ENCODE results near the gene FYTTD1.
A peak's percentile ranks its signal among the peaks of the same experiment; 100 is the strongest.

Gene FYTTD1

DNA sequence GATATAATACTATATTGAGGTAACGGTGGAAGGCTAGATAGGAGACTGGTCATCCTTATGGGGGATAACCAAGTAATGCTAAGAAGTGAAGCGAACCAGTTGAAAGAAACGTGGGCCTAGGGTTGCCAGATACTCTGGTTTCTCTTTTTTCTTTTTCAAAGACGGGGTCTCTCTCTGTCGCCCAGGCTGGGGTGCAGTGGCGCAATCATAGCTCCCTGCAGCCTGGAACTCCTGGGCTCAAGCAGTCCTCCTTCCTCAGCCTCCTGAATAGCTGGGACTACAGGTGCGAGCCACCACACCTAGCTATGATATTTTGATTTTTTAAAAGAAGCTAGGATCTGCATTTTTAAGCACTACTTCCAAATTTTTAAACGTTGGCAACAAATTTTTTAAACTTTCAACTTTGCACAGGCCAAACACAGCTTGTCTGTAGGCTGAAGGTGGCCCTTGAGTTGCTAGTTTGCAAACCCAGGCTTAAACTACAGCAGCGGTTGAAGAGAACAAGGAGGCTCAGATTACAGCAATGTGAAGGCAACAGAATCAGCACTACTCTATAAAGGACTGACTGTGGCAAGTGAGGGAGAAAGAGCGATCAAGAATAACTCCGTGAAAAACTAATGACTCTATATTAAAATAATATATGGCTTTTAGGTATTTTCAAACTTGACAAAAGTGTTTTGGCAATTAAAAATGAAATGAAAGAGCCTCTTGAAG is 11.8 kb upstream of the FYTTD1 start:
- no peak for DNase-seq

- no peak for DNase-seq
Observed at GRCh38 chr3:197742787-197743186, 6.9 kb upstream of the FYTTD1 start.

DNA sequence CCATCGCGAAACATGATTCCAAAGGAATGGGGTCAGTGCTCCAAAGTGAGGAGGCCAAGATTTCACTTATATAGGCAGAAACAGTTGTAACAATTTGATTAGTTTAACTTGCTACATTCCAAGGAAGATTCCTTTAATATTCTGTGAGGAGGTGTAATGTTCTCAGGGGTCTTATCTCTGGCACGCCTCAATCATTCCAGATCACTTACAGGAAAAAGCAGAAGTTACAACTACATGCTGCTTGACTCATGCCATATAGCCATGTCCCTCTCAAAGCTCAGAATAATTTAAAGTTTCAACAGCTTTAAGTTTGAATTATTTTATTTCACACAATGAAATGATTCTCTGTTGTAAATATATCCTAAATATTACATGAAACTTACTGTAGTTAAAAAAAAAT is 3.5 kb upstream of the FYTTD1 start:
- DNase-seq: no peak

DNA sequence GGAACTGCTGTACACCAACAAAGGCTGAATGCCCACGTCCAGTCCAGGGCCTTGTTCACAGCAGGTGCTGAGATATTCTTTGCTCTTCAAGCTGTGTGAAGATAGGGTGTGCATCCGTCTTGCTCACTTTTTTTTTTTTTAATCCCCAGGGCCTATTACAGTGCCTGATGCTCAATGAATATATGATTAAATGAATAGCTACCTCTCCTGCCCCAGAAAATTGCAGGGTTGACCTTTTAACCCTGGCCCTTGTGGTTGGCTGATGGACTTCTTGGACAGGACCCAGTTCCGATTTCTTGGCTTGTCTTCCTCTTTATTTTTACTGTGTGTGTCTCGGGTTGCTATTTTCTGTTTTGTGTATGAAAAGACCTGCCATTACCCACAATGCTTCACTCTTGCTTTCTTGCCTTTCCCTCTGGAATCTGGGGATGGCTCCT is 2.9 kb upstream of the FYTTD1 start:
- DNase-seq: no peak

DNA sequence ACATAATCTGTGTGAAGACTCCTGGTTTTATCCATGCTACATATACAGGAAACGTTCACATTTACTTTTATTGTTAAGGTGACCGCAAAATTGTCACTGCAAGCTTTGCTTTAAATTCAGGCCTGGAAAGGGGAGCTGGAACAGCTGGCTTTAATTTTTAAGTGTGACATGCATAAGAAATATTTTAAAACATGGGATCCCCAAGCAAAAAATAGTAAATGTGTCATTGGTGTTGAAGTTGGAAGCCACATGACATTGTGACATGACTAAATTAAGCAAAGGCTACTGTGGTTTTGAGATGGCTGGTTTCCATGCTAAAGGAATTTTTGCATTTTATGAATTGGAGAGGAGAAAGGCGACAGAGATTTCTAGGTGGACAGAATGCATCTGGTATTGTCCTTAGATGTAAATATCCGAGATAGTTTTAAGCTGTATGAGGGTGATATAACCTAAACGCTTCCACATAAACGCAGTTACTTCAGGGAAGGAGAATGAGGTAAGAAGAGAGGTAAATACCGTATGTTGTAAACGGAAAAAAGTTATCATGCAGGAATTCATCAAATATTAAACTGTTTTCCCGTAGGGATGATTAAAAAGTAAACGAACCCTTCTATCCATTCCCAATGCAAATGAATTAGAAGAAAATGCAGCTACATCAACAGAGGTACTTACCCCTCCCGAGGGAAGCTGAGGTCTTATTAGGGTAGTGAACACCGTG is 927 bp upstream of the FYTTD1 start:
- no peak for DNase-seq

- peak; percentile 47 to 48 for DNase-seq
Observed at GRCh38 chr3:197749315-197749600, 425 bp upstream of the FYTTD1 start.

DNA sequence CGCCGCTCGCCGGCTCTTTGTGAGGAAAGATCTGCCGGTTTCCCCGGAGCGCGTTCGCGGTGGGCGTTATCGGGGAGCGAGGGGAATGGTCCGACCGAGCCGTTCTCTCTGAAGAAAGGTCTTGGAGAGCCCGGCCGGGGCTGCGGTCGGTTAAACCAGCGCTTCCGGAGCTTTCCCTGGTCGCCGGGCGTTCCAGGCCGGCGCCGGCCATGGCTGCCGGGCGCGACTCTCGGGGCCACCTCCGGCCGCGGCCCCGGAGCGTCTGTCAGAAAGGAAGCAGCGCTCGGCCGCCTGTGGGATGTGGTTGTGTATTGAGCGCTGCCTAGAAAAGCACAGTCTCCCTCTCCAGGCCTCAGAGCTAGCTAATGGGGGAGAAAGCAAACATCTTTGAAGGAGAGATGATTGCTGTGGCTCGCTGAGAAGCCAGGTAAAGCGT is 731 bp downstream of the FYTTD1 start:
- peak; percentile 35 to 43 for DNase-seq

DNA sequence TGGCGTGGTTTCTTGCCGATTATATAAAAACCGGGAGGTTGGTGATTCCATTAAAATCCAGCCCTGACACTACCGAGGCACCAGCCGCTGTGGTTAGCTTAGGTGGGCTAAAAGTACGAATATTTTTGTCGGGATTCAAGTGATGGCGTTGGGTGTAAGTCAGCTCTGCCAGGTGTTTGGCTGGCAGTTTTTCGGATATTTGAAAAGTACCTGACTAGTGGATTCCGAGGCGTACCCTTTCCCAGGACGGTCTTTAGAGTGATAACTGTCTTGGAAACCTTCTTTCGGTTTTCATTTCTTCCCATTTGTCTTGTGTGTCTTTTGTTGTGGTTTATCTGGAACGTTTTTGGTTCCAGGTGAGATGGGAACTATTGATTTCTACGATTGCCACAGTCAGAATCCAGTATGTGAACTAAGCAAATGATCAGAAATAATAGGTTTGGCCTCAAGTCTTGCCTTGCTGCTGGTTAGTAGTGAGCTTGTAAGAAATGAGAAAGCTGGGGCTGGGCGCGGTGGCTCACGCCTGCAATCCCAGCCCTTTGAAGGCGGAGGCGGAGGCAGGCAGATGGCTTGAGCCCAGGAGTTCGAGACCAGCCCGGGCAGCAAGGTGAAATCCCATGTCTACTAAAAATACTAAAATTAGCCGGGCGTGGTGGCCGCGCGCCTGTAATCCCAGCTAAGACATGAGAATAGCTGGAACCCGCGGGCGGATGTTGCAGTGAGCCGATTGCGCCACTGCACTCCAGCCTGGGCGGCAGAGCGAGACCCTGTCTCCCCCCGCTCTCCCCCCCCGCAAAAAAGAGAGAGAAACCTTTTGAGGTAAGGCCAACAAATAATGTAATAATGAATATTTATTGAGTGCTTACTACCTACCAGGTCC is 1.4 kb downstream of the FYTTD1 start:
- peak; percentile 8 to 21 for DNase-seq

DNA sequence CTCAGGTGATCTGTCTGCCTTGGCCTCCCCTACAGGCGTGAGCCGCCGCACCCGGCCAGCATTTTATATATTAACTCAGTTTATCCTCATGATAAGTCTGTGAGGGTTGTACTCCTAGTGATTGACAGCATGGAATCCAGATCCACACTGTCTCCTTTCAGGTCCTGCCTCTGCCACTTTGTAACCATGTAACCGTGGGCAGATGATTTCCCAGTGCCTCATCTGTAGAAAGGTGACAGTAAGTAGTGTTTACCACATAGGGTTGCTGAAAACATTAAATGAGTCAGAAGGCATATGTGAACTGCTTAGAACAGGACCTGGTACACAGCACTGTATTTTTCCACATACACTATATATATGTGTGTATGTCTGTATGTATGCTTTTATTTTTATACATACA is 2.4 kb downstream of the FYTTD1 start:
- no peak for DNase-seq

GRCh38 chr3:197753263-197753662 is 3.6 kb downstream of the FYTTD1 start:
- DNase-seq: no peak

DNA sequence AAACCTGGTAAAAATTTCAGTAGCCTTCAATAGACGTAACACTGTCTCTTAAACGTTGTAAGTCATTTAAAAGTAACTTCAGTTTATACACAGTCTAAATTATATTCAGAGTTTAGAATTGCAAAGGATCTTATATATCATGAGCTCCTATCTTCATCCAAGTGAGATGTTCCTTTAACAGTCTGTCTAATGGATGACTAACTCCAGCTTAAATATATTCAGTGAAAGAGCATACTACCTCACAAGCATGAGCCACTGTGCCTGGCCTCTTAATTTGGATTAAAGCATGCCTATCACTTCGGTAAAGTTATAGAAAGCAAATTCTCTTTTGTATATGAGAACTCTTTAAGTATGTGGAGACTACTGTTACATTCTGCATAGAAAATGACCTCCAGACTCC is 7.0 kb downstream of the FYTTD1 start:
- no peak for DNase-seq

DNA sequence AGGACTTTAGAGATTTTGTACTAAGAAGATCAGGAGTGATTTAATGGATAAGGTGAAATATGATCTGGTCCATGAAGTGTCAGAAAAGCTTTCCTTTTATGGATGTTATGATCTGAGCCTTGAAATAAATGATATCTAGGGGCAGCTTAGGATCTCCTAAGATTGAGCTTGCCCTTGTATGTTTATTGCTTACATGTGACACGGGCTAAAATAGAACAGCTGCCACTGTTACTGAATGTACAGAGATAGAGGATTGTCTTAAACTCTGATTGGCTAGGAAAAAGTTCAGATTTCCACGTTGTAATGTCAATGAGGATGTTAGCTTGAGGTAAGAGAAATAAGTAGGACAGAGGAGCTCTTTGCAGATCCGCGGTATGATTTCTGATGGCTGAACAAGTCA is 8.8 kb downstream of the FYTTD1 start:
- no peak for DNase-seq

GRCh38 chr3:197761784-197762183 is 12.1 kb downstream of the FYTTD1 start:
- no peak for DNase-seq

DNA sequence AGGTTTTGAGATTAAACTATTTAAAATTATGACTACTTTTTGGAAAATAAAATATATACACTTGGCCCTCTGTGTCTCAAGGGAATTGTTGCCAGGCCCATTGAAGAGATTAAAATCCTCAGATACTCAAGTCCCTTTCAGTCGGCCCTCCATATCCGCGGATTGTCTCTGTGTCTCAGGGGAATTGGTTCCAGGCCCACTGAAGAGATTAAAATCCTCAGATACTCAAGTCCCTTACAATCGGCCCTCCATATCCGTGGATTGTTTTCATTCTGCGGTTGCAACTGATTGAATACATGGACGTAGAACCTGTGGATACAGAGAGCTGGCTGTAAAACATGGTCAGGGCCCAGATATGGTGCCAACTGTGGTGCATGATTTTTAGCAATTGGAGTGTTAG is 25.6 kb downstream of the FYTTD1 start:
- DNase-seq: no peak

GRCh38 chr3:197782230-197782629 is 32.5 kb downstream of the FYTTD1 start:
- DNase-seq: no peak

- DNase-seq: no peak
Observed at GRCh38 chr3:197784019-197784585, 34.4 kb downstream of the FYTTD1 start.

DNA sequence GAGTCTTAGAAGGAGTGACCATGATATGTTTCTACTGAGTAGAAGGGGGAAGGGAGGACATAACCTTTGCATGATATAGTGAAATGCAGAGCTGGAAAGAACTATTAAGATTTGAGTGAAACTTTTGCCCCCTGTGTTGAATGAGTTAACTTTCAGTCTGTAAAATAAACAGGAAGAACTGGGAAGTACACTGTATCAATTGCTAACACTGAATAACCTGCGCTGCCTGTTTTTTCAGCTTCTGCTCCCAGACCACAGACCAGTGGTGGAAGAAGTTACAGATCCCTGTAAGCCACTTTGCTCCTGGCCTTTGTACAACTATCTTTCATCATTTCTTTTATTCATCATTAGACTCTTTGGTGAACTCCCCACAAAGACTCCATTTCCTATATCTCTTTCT is 37.7 kb downstream of the FYTTD1 start:
- no peak for DNase-seq

- no peak for DNase-seq
Observed at GRCh38 chr3:197789309-197789708, 39.6 kb downstream of the FYTTD1 start.

- no peak for DNase-seq
Observed at GRCh38 chr3:197790033-197790432, 40.4 kb downstream of the FYTTD1 start.

DNA sequence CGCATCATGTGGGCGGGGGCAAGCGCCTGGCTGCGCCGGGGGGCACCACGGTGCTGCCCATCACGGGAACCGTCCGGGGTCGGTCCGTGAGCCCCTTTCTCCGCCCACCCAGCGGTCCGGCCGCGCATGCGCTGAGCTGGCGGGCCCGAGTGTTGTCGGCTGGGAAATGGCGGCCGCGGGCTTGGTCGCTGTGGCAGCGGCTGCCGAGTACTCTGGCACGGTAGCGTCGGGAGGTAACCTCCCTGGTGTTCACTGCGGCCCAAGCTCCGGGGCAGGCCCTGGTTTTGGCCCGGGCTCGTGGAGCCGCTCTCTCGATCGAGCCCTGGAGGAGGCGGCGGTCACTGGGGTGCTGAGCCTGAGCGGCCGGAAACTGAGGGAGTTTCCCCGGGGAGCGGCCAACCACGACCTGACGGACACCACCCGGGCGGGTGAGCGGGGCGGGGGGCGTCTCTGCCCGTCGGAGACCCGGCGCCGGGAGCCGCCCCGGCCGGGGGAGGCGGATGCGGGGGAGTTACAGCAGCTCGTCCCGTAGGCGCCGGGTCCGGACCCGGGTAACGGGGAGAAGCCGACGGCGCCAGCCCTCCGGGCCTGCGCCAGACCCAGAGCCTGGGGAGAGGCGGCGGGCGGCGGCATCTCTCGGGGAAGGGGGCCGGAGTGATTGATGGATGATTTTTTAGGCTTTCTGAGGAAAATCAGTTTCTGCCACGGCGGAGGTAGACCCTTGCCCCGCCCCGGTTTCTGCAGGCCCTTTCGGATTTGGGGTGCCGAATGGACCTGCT is 41.6 kb downstream of the FYTTD1 start, which contains the start of gene LRCH3:
Gene LRCH3 (plus strand): TSS at position 142 of the 779 bp plus-strand sequence. CDS start 25 bp downstream, at position 167.
- peak; percentile 69 to 74 for DNase-seq

DNA sequence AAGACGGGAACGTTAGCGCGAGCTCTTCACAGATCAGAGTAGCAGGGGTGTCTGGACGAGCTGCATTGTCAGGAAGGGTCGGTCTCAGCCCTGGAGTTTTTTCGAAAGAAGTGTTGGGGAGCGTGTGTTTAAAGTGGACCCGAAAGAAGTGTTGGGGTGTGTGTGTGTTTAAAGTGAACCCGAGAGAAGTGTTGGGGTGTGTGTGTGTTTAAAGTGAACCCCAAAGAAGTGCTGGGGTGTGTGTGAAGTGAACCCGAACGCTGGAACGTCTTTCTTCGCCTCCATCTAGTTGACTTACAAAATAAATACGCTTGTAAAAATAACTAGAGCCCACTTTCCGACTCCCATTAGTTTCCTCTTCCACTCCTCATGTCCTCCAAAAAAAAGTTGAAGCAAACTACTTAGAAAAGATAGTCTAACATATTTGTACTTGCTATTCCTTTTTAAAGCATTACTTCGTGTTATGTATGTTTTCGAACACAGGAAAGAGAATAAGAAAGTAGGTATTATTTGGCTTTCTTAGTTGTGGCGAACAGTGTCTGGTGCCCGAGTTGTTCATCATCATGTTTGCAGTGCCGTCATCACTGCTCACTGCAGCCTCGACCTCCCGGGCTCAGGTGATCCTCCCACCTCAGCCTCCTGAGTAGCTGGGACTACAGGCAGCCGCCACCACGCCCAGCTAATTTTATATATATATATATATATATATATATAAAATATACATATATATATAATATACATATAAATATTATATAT is 42.4 kb downstream of the FYTTD1 start:
- DNase-seq: peak; percentile 23 to 27

DNA sequence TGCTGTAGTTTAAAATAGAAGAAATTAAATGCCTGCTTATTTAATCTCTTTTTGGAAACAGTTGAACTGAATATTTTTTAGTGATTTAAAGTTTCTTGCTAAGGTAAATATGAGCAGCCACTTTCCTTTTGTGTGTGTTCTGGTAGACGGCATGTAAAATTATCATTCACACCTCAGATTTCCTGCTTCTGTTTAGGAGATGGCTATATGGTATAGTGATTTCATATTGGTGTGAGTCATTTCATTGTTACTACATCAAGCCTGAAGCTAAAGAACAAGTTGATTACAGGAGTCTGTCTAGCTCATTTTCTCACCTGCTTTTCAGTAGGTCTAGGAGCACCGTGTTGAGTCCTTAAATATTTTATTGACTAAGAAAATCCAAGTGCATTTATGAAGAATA is 43.6 kb downstream of the FYTTD1 start:
- no peak for DNase-seq
